Testis (tissue), 3 donors: Measurements from ENCODE around the gene SNX21. TPM values are rescaled to one million over a fixed set of nuclear protein-coding genes. Genes with fewer than 3 reads are reported as not detected.
A peak's percentile ranks its signal among the peaks of the same experiment; 100 is the strongest.

Experiments used
- DNase-seq: peaks from one replicate; pipeline ENCODE4 v3.0.0-alpha.2; 2019
- H3K27ac ChIP-seq, 2 donors: fragments of 200-600 bp; sonication (generic); one replicate each; pipeline ENCODE4 v1.5.1; 2019
- H3K27me3 ChIP-seq: fragments of 200-600 bp; sonication (generic); one replicate; pipeline ENCODE4 v1.5.1; 2019
- H3K36me3 ChIP-seq: fragments of 200-600 bp; sonication (generic); one replicate; pipeline ENCODE4 v1.5.1; 2017; ENCODE audit warnings: low read depth; ENCODE audit errors: missing control alignments
- H3K4me1 ChIP-seq: fragments of 200-600 bp; sonication (generic); one replicate; pipeline ENCODE4 v1.5.1; 2019
- H3K4me3 ChIP-seq, 2 donors: fragments of 200-600 bp; sonication (generic); one replicate each; pipeline ENCODE4 v1.5.1; 2017 to 2019
- H3K9me3 ChIP-seq: fragments of 200-600 bp; sonication (generic); one replicate; pipeline ENCODE4 v1.5.1; 2017
- POLR2A ChIP-seq: fragments of 450-650 bp; IDR thresholded peaks from one replicate; pipeline ENCODE4 v1.6.1; 2017; ENCODE audit warnings: antibody characterized with exemption, mild to moderate bottlenecking, moderate library complexity
- WGBS, 2 donors: methylation state at CpG; one replicate each; pipeline ENCODE4 v1.1.5; 2018; 5-methylcytosine and 5-hydroxymethylcytosine counted together
- intact Hi-C: fragments of 100-400 bp; cut with DNase I; formaldehyde crosslinking; loops from one replicate; pipeline ENCODE4 v1.15.1; 2023; ENCODE audit warnings: low total_unique reads
- polyA plus RNA-seq: library from polyadenylated mRNA; stranded (reverse); fragments of 350-450 nt; fragmentation: Illumina TruSeq; extraction: RNeasy Lipid Tissue Mini Kit (QIAGEN cat#74804); gene quantifications from one replicate; pipeline ENCODE4 v1.2.3, GENCODE V29; 2014; ENCODE audit warnings: low read depth, low replicate concordance; ENCODE audit not compliant: insufficient read depth
- total RNA-seq, 2 donors: library from RNA; depleted of rRNA; stranded (reverse); fragments of >200 nt; gene quantifications; one replicate each; pipeline ENCODE4 v1.2.3, GENCODE V29; 2016
- TF ChIP-seq, protein P1 (sequence below), 3 experiments: fragments of 450-650 bp in 2 of 3; fragments of 200-600 bp in 1 of 3; sonication (generic) in 1 of 3; IDR thresholded peaks; one replicate each; pipeline ENCODE4 v1.5.1; 2016 to 2019; ENCODE audit warnings: antibody characterized with exemption in 3 of 3, mild to moderate bottlenecking in 2 of 3, moderate library complexity in 1 of 3

Gene SNX21
- total and polyA plus RNA-seq, 3 donors from 2014 or later, result 23.9 to 82.4 (median 77.9) TPM

- H3K27ac ChIP-seq, result no peak overlapping the region
- intact Hi-C loops, result no loop called here
- H3K4me3 ChIP-seq, result no peak overlapping the region
- WGBS, 2 donors, result 85 to 96% methylated on average over 2 of the region's 2 CpGs
- DNase-seq, result no peak
- no peaks in the 10 kb centered on the region for H3K36me3 ChIP-seq
- no peak for TF ChIP-seq POLR2A
- TF ChIP-seq, protein P1, sequence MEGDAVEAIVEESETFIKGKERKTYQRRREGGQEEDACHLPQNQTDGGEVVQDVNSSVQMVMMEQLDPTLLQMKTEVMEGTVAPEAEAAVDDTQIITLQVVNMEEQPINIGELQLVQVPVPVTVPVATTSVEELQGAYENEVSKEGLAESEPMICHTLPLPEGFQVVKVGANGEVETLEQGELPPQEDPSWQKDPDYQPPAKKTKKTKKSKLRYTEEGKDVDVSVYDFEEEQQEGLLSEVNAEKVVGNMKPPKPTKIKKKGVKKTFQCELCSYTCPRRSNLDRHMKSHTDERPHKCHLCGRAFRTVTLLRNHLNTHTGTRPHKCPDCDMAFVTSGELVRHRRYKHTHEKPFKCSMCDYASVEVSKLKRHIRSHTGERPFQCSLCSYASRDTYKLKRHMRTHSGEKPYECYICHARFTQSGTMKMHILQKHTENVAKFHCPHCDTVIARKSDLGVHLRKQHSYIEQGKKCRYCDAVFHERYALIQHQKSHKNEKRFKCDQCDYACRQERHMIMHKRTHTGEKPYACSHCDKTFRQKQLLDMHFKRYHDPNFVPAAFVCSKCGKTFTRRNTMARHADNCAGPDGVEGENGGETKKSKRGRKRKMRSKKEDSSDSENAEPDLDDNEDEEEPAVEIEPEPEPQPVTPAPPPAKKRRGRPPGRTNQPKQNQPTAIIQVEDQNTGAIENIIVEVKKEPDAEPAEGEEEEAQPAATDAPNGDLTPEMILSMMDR (IDR thresholded peaks at IDR 0.05), result no peak
- H3K4me1 ChIP-seq, result peaks cover 15% of the 10 kb centered on the region
- H3K27me3 ChIP-seq, result no peaks in the 10 kb centered on the region
- H3K9me3 ChIP-seq, result no peaks in the 10 kb centered on the region
Observed at GRCh38 chr20:45850238-45850637, 16.6 kb downstream of the SNX21 start.

DNA sequence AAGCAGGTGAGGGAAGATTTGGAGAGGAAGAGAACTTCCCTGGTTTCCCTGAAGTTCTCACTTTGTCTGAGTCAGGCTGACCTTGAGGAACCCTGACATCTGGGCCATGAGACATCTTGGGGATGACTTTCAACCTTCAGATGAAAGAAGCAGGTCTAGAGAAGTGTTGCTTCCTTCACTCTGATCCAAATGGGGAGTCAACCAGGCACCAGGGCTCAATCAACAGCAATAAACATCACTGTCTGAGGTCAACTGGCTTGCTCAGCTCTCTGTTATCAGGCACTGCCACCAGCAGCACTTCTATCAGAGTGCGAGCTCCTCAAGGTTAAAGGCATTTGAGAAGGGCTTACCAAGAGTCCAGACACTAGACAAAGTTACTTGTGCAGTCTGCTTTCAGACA lies 17.3 kb downstream of the SNX21 start:
- Histone ChIP-seq H3K36me3 (no peaks in the 10 kb centered on the region), H3K9me3 (no peaks in the 10 kb centered on the region), H3K4me3 (no peak overlapping the region), H3K27ac (peak overlapping the region in 1 of 2 donors; percentile 62), H3K4me1 (peaks cover 22% of the 10 kb centered on the region), H3K27me3 (no peaks in the 10 kb centered on the region)
- 63 to 83% methylated on average over 1 of the region's 1 CpG for WGBS, 2 donors
- intact Hi-C loops, result no loop called here
- DNase-seq, result peak; percentile 62
- TF ChIP-seq, protein P1 (IDR thresholded peaks at IDR 0.05), result no peak
- no peak for TF ChIP-seq POLR2A

DNA sequence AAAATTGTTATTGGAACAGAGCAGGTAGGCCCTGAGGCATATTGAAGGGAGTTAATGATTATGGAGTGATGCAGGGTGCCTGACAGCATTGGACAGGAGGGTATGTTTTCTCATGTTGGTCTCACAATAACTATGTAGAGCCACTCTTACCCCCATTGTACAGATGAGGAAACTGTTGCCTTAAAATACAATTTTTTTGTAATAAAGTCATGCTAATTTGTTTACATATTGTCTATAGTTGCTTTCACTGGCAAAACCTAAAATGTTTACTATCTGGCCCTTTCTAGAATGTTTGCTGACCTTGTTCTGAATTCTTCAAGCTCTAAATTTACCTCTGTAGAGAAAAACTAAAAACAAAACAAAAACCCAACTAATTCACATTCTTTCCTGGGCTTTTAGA lies 17.9 kb downstream of the SNX21 start:
- Histone ChIP-seq H3K27me3 (no peaks in the 10 kb centered on the region), H3K36me3 (no peaks in the 10 kb centered on the region), H3K4me3 (no peak overlapping the region), H3K4me1 (peaks cover 24% of the 10 kb centered on the region), H3K27ac (peak overlapping the region in 1 of 2 donors; percentile 62), H3K9me3 (no peaks in the 10 kb centered on the region)
- intact Hi-C loops, result no loop called here
- TF ChIP-seq POLR2A, result no peak
- TF ChIP-seq, protein P1 (IDR thresholded peaks at IDR 0.05), result no peak
- DNase-seq, result no peak

DNA sequence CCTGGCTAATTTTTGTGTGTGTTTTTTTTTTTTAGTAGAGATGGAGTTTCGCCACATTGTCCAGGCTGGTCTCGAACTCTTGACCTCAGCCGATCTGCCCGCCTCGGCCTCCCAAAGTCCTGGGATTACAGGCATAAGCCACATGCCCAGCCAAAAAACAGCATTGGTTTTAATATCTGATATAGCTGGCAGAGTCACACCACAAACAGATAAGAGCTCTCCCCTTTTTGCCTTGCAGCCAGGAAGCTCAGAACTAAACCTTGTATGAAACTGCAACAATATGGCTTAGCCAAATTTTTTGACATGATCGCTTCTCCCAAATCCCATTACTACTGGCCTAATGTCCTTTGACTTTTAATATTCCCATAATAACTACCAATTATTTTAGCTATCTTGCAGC lies 18.7 kb downstream of the SNX21 start:
- no peak overlapping the region for H3K27ac ChIP-seq
- WGBS, 2 donors, result 85 to 96% methylated on average over 6 of the region's 6 CpGs

DNA sequence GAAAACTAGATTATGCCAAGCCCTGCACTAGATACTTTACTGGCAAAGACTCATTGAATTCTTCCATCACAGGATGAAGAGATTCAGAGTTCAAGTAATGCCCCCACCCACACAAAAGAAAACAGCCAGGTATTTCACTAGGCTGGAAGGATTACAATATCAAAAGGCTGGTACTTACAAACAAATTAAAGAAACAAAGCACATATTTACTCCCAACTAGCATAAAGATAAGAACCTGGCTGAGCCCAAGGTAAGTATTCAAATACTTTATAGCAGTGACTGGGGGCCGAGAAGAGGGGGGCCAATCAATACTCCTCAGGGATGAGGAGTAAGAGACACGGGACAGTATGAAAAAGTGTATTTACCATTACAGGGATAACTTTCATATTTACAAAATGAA lies 19.9 kb downstream of the SNX21 start:
- H3K9me3 ChIP-seq, result no peaks in the 10 kb centered on the region
- H3K27me3 ChIP-seq, result no peaks in the 10 kb centered on the region
- no peaks in the 10 kb centered on the region for H3K36me3 ChIP-seq
- DNase-seq, result no peak
- no peak for TF ChIP-seq POLR2A
- TF ChIP-seq, protein P1 (IDR thresholded peaks at IDR 0.05), result no peak
- 75 to 78% methylated on average over 2 of the region's 2 CpGs for WGBS, 2 donors
- no peak overlapping the region for H3K4me3 ChIP-seq
- intact Hi-C loops, result no loop called here
- peaks cover 29% of the 10 kb centered on the region for H3K4me1 ChIP-seq
- H3K27ac ChIP-seq, result no peak overlapping the region

More for the DNA sequence above, 18.7 kb downstream of the SNX21 start:
- no peaks in the 10 kb centered on the region for H3K9me3 ChIP-seq
- H3K36me3 ChIP-seq, result no peaks in the 10 kb centered on the region
- no peak for TF ChIP-seq POLR2A
- TF ChIP-seq, protein P1 (IDR thresholded peaks at IDR 0.05), result no peak
- DNase-seq, result no peak
- peaks cover 24% of the 10 kb centered on the region for H3K4me1 ChIP-seq
- intact Hi-C loops, result no loop called here
- H3K4me3 ChIP-seq, result no peak overlapping the region
- H3K27me3 ChIP-seq, result no peaks in the 10 kb centered on the region
